ENCODE measurements around the gene GPR34. TPM values are rescaled to one million over a fixed set of nuclear protein-coding genes. Genes with fewer than 3 reads are reported as not detected.
A peak's percentile ranks its signal among the peaks of the same experiment; 100 is the strongest.

Gene GPR34
- total and polyA plus RNA-seq, 7 experiments from 2014 or later, result 0.12 to 2.1 (median 0.75) TPM; not detected in 1

DNA sequence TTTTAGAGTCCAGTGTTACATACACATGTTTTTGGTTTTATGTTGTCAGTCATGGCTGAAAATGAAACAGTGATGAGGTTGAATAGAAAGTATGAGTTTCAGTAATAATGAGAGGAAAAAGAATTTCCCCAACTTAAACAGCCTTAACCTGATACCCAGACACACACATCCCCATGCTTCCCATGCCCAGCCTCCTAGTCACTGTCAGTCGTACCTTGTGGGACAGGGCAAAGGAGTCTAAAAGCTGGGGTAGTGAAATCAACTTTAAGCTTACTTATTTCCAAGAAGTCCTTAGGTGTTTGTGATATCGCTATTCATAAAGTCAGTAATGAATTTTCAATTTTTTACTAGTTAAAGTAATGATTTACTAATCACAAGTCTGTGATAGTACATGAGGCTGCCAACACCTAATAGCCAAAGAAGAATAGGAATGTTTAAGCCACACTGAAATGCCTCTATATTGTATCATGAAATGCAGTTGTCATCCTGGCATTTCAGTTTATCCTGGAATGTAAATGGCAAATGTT lies 24.3 kb upstream of the GPR34 start:
- CTCF ChIA-PET, result no interaction called here
- ATAC-seq (no peak), DNase-seq (peak in 1 of 9 donors; percentile 22)
- H3K27me3 ChIP-seq (ENCODE audit: control insufficient read depth in 2 of 2, insufficient read depth in 2 of 2, low read length in 2 of 2), result no peaks in the 10 kb centered on the region
- Mint-ChIP-seq H3K9me3 (no peaks in the 10 kb centered on the region), H3K27me3 (no peaks in the 10 kb centered on the region), H3K36me3 (peaks cover 0 to 40% (median 25%) of the 10 kb centered on the region in 5 donors), H3K4me3 (no peak overlapping the region), H3K4me1 (peaks cover 0 to 31% (median 13%) of the 10 kb centered on the region in 7 donors), H3K27ac (no peak overlapping the region)
- no peaks in the 10 kb centered on the region for H3K4me1 ChIP-seq (ENCODE audit: control insufficient read depth in 2 of 2, insufficient read depth in 2 of 2, low read length in 2 of 2)
- no peak overlapping the region for H3K27ac ChIP-seq (ENCODE audit: low read depth, low read length)
- H3K36me3 ChIP-seq (ENCODE audit: control insufficient read depth in 2 of 3, insufficient read depth in 3 of 3, low read length in 3 of 3), result peaks cover 0 to 4% (median 0%) of the 10 kb centered on the region in 3 experiments
- no peaks in the 10 kb centered on the region for H3K9me3 ChIP-seq (ENCODE audit: control insufficient read depth in 2 of 3, low read length in 3 of 3)
- no peak overlapping the region for H3K4me3 ChIP-seq (ENCODE audit: low read length)
- POLR2A ChIA-PET, result no interaction called here
- intact Hi-C loops (cut with micrococcal nuclease), result no loop called here

- DNase-seq (no peak), ATAC-seq (no peak)
- peaks cover 0 to 41% (median 22%) of the 10 kb centered on the region in 5 donors for H3K36me3 Mint-ChIP-seq
- H3K9me3 Mint-ChIP-seq, result no peaks in the 10 kb centered on the region
- no peaks in the 10 kb centered on the region for H3K27me3 ChIP-seq (ENCODE audit: control insufficient read depth in 2 of 2, insufficient read depth in 2 of 2, low read length in 2 of 2)
- ChIA-PET CTCF (no interaction called here), POLR2A (no interaction called here)
- peaks cover 0 to 34% (median 13%) of the 10 kb centered on the region in 7 donors for H3K4me1 Mint-ChIP-seq
- H3K4me1 ChIP-seq (ENCODE audit: control insufficient read depth in 2 of 2, insufficient read depth in 2 of 2, low read length in 2 of 2), result no peaks in the 10 kb centered on the region
- H3K9me3 ChIP-seq (ENCODE audit: control insufficient read depth in 2 of 3, low read length in 3 of 3), result no peaks in the 10 kb centered on the region
- H3K27me3 Mint-ChIP-seq, result no peaks in the 10 kb centered on the region
- intact Hi-C loops (cut with micrococcal nuclease), result loop anchor here in 1 of 2 donors (5.0 kb wide), 1 partner anchor 103 kb away; no protein-coding TSS in a partner anchor
- H3K4me3 ChIP-seq (ENCODE audit: low read length), result no peak overlapping the region
- H3K4me3 Mint-ChIP-seq, result no peak overlapping the region
- H3K36me3 ChIP-seq (ENCODE audit: control insufficient read depth in 2 of 3, insufficient read depth in 3 of 3, low read length in 3 of 3), result peaks cover 0 to 4% (median 0%) of the 10 kb centered on the region in 3 experiments
- H3K27ac Mint-ChIP-seq, result no peak overlapping the region
- H3K27ac ChIP-seq (ENCODE audit: low read depth, low read length), result no peak overlapping the region
Observed at GRCh38 chrX:41664908-41665307, 23.9 kb upstream of the GPR34 start.

GRCh38 chrX:41665686-41666085 lies 23.1 kb upstream of the GPR34 start:
- Mint-ChIP-seq H3K9me3 (no peaks in the 10 kb centered on the region), H3K36me3 (peaks cover 0 to 38% (median 21%) of the 10 kb centered on the region in 5 donors), H3K4me3 (peak overlapping the region in 1 of 10 donors; percentile 6), H3K27me3 (no peaks in the 10 kb centered on the region), H3K27ac (peak overlapping the region in 1 of 9 donors; percentile 53), H3K4me1 (peaks cover 0 to 34% (median 13%) of the 10 kb centered on the region in 7 donors)
- intact Hi-C loops (cut with micrococcal nuclease), result loop anchor here in 1 of 2 donors (5.0 kb wide), 1 partner anchor 103 kb away; no protein-coding TSS in a partner anchor
- Histone ChIP-seq H3K4me1 (ENCODE audit: control insufficient read depth in 2 of 2, insufficient read depth in 2 of 2, low read length in 2 of 2) (no peaks in the 10 kb centered on the region), H3K36me3 (ENCODE audit: control insufficient read depth in 2 of 3, insufficient read depth in 3 of 3, low read length in 3 of 3) (no peaks in the 10 kb centered on the region), H3K9me3 (ENCODE audit: control insufficient read depth in 2 of 3, low read length in 3 of 3) (no peaks in the 10 kb centered on the region), H3K4me3 (ENCODE audit: low read length) (no peak overlapping the region), H3K27me3 (ENCODE audit: control insufficient read depth in 2 of 2, insufficient read depth in 2 of 2, low read length in 2 of 2) (no peaks in the 10 kb centered on the region), H3K27ac (ENCODE audit: low read depth, low read length) (no peak overlapping the region)
- POLR2A ChIA-PET, result no interaction called here
- no peak for ATAC-seq
- no peak for DNase-seq
- CTCF ChIA-PET, result no interaction called here

DNA sequence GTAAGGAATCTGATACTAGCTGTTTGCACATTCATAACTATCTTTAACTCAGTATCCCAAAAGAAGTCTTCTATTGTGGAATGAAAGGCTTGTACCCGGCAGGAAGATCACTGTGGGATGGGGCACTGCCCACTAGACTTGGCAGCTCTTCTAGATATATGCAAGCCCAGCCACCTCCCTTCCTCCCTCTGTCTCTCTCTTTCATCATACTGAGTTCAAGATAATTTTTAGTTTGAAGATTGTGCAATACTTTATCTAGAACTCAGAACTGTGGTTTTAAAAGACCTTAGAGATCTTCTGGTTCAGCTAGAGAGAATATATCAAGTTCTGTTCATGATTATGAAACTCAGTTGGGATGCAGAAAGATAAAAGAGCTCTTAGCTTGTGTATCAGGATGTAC lies 22.5 kb upstream of the GPR34 start:
- Histone ChIP-seq H3K9me3 (ENCODE audit: control insufficient read depth in 2 of 3, low read length in 3 of 3) (no peaks in the 10 kb centered on the region), H3K27me3 (ENCODE audit: control insufficient read depth in 2 of 2, insufficient read depth in 2 of 2, low read length in 2 of 2) (no peaks in the 10 kb centered on the region), H3K4me1 (ENCODE audit: control insufficient read depth in 2 of 2, insufficient read depth in 2 of 2, low read length in 2 of 2) (no peaks in the 10 kb centered on the region), H3K27ac (ENCODE audit: low read depth, low read length) (no peak overlapping the region), H3K4me3 (ENCODE audit: low read length) (no peak overlapping the region), H3K36me3 (ENCODE audit: control insufficient read depth in 2 of 3, insufficient read depth in 3 of 3, low read length in 3 of 3) (peaks cover 0 to 5% (median 0%) of the 10 kb centered on the region in 3 experiments)
- ChIA-PET CTCF (no interaction called here), POLR2A (interaction anchor here (0.8 kb wide), 1 partner anchor 63 kb away, joined by 3 read pairs; no protein-coding TSS in a partner anchor)
- no peak for DNase-seq
- Mint-ChIP-seq H3K27ac (peak overlapping the region in 1 of 9 donors; percentile 65), H3K27me3 (no peaks in the 10 kb centered on the region), H3K4me1 (peaks cover 0 to 34% (median 13%) of the 10 kb centered on the region in 7 donors), H3K9me3 (no peaks in the 10 kb centered on the region), H3K4me3 (peak overlapping the region in 1 of 10 donors; percentile 28), H3K36me3 (peaks cover 0 to 40% (median 20%) of the 10 kb centered on the region in 5 donors)
- ATAC-seq, result no peak
- intact Hi-C loops (cut with micrococcal nuclease), result loop anchor here in 1 of 2 donors (5.0 kb wide), 1 partner anchor 104 kb away; no protein-coding TSS in a partner anchor

DNA sequence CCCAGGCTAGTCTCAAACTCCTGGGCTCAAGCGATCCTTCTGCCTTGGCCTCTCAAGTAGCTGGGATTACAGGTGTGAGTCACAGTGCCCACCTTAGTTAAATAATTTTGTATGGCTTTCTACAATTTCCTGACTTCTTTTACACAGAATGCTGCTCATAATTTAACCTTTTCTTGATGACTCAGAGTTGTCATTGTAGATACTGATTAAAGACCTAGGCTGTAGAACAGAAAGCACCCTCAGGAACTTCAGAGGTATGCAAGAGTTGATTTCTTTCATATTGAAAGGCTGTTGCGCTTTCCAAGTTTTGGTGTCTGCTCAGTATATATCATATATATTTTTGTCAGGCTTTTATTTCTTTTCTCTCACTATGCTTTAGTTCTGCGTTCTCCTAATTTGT lies 21.1 kb upstream of the GPR34 start:
- Mint-ChIP-seq H3K9me3 (no peaks in the 10 kb centered on the region), H3K4me1 (peaks cover 3 to 38% (median 13%) of the 10 kb centered on the region in 7 donors), H3K36me3 (peaks cover 0 to 41% (median 27%) of the 10 kb centered on the region in 5 donors), H3K4me3 (no peak overlapping the region), H3K27ac (no peak overlapping the region), H3K27me3 (no peaks in the 10 kb centered on the region)
- no peaks in the 10 kb centered on the region for H3K27me3 ChIP-seq (ENCODE audit: control insufficient read depth in 2 of 2, insufficient read depth in 2 of 2, low read length in 2 of 2)
- intact Hi-C loops (cut with micrococcal nuclease), result loop anchor here in 1 of 2 donors (5.0 kb wide), 1 partner anchor 105 kb away; no protein-coding TSS in a partner anchor
- no peak overlapping the region for H3K4me3 ChIP-seq (ENCODE audit: low read length)
- CTCF ChIA-PET, result no interaction called here
- H3K4me1 ChIP-seq (ENCODE audit: control insufficient read depth in 2 of 2, insufficient read depth in 2 of 2, low read length in 2 of 2), result no peaks in the 10 kb centered on the region
- H3K36me3 ChIP-seq (ENCODE audit: control insufficient read depth in 2 of 3, insufficient read depth in 3 of 3, low read length in 3 of 3), result peaks cover 0 to 6% (median 0%) of the 10 kb centered on the region in 3 experiments
- no peak for DNase-seq
- POLR2A ChIA-PET, result no interaction called here
- H3K27ac ChIP-seq (ENCODE audit: low read depth, low read length), result no peak overlapping the region
- H3K9me3 ChIP-seq (ENCODE audit: control insufficient read depth in 2 of 3, low read length in 3 of 3), result no peaks in the 10 kb centered on the region
- no peak for ATAC-seq

DNA sequence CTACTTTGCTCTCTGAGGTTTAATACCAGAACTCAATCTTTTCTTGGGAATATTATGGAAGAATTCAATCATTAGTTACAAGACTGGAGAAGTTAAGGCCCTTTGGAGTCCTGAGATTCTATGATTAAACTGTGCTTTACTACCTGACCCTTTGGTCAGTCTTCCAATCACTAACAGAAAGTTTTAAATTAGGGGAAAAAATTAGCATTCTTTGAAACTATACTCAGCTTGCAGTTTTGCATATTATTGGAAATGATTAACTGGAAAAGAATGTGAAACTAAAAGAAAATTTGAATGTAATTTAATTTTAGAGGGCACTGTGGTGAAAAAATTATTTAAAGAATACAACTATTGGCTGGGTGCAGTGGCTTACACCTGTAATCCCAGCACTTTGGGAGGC lies 18.7 kb upstream of the GPR34 start:
- H3K9me3 Mint-ChIP-seq, result no peaks in the 10 kb centered on the region
- intact Hi-C loops (cut with micrococcal nuclease), result no loop called here
- H3K9me3 ChIP-seq (ENCODE audit: control insufficient read depth in 2 of 3, low read length in 3 of 3), result no peaks in the 10 kb centered on the region
- no peak overlapping the region for H3K27ac Mint-ChIP-seq
- no peaks in the 10 kb centered on the region for H3K27me3 ChIP-seq (ENCODE audit: control insufficient read depth in 2 of 2, insufficient read depth in 2 of 2, low read length in 2 of 2)
- ATAC-seq, result no peak
- no peak overlapping the region for H3K4me3 ChIP-seq (ENCODE audit: low read length)
- CTCF ChIA-PET, result no interaction called here
- POLR2A ChIA-PET, result no interaction called here
- H3K27me3 Mint-ChIP-seq, result no peaks in the 10 kb centered on the region
- H3K36me3 ChIP-seq (ENCODE audit: control insufficient read depth in 2 of 3, insufficient read depth in 3 of 3, low read length in 3 of 3), result peaks cover 0 to 6% (median 0%) of the 10 kb centered on the region in 3 experiments
- no peaks in the 10 kb centered on the region for H3K4me1 ChIP-seq (ENCODE audit: control insufficient read depth in 2 of 2, insufficient read depth in 2 of 2, low read length in 2 of 2)
- H3K4me1 Mint-ChIP-seq, result peaks cover 7 to 41% (median 14%) of the 10 kb centered on the region in 7 donors
- no peak overlapping the region for H3K27ac ChIP-seq (ENCODE audit: low read depth, low read length)
- no peak overlapping the region for H3K4me3 Mint-ChIP-seq
- DNase-seq, result no peak
- H3K36me3 Mint-ChIP-seq, result peaks cover 4 to 35% (median 31%) of the 10 kb centered on the region in 5 donors

- POLR2A ChIA-PET, result no interaction called here
- no peaks in the 10 kb centered on the region for H3K27me3 ChIP-seq (ENCODE audit: control insufficient read depth in 2 of 2, insufficient read depth in 2 of 2, low read length in 2 of 2)
- Mint-ChIP-seq H3K27ac (no peak overlapping the region), H3K4me1 (peaks cover 2 to 40% (median 14%) of the 10 kb centered on the region in 7 donors), H3K36me3 (peaks cover 4 to 34% (median 25%) of the 10 kb centered on the region in 5 donors), H3K4me3 (no peak overlapping the region), H3K9me3 (no peaks in the 10 kb centered on the region), H3K27me3 (no peaks in the 10 kb centered on the region)
- CTCF ChIA-PET, result no interaction called here
- no peaks in the 10 kb centered on the region for H3K4me1 ChIP-seq (ENCODE audit: control insufficient read depth in 2 of 2, insufficient read depth in 2 of 2, low read length in 2 of 2)
- no peak overlapping the region for H3K27ac ChIP-seq (ENCODE audit: low read depth, low read length)
- ATAC-seq (no peak), DNase-seq (no peak)
- intact Hi-C loops (cut with micrococcal nuclease), result no loop called here
- peaks cover 0 to 6% (median 0%) of the 10 kb centered on the region in 3 experiments for H3K36me3 ChIP-seq (ENCODE audit: control insufficient read depth in 2 of 3, insufficient read depth in 3 of 3, low read length in 3 of 3)
- no peak overlapping the region for H3K4me3 ChIP-seq (ENCODE audit: low read length)
- no peaks in the 10 kb centered on the region for H3K9me3 ChIP-seq (ENCODE audit: control insufficient read depth in 2 of 3, low read length in 3 of 3)
Observed at GRCh38 chrX:41671082-41671481, 17.7 kb upstream of the GPR34 start.
